ENCODE data around the gene PROX1. TPM values are rescaled to one million over a fixed set of nuclear protein-coding genes. Genes with fewer than 3 reads are reported as not detected.

Gene PROX1
- total RNA-seq, 1 experiment from 2014 or later = 3.8 TPM

GRCh38 chr1:213969958-213970555 lies 17.7 kb upstream of the PROX1 start (continued):
- no peak for TF ChIP-seq PREB (CRISPR knock-in tag; IDR thresholded peaks at IDR 0.05; ENCODE audit: borderline replicate concordance)
- no peak for TF ChIP-seq CBFB (CRISPR knock-in tag; IDR thresholded peaks at IDR 0.05; ENCODE audit: low read depth)

DNA sequence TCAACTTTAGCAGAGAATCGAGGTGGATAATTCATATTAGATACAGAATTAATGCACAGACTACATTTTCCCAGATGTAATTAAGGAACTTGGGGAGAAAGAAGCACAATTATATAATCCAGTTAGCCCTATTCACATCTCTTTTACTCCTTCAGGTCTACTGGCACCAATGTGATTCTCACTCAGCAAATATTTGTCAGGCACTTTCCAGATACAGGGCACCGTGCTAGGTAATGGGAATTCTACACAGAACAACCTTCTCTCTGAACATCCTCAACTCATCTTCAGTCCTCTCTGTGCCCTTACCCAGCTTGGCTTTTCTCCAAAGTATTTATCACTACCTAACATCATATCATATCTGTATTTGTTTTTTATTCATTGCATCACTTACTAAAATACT lies 15.6 kb upstream of the PROX1 start:
- Mint-ChIP-seq H3K4me3 (no peak overlapping the region), H3K9me3 (no peaks in the 10 kb centered on the region), H3K27ac (no peak overlapping the region), H3K36me3 (no peaks in the 10 kb centered on the region), H3K27me3 (ENCODE audit: low read depth) (peaks cover 21% of the 10 kb centered on the region), H3K4me1 (peaks cover 4% of the 10 kb centered on the region)
- DNase-seq (ENCODE audit: low spot score) (no peak), ATAC-seq (no peak)
- TF ChIP-seq NFE2L1 (CRISPR knock-in tag; IDR thresholded peaks at IDR 0.05) = no peak
- no peak for TF ChIP-seq NR3C1 (CRISPR knock-in tag; conservative IDR thresholded peaks at IDR 0.05; ENCODE audit: low read depth)
- no peak for TF ChIP-seq ATF2 (CRISPR knock-in tag; IDR thresholded peaks at IDR 0.05; ENCODE audit: borderline replicate concordance, low read depth)
- TF ChIP-seq ZNF317 (CRISPR knock-in tag; IDR thresholded peaks at IDR 0.05; ENCODE audit: borderline replicate concordance, low read depth) = no peak
- no peak for TF ChIP-seq ZNF532 (CRISPR knock-in tag; IDR thresholded peaks at IDR 0.05; ENCODE audit: borderline replicate concordance)
- TF ChIP-seq, protein P1, sequence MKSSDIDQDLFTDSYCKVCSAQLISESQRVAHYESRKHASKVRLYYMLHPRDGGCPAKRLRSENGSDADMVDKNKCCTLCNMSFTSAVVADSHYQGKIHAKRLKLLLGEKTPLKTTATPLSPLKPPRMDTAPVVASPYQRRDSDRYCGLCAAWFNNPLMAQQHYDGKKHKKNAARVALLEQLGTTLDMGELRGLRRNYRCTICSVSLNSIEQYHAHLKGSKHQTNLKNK (CRISPR knock-in tag; IDR thresholded peaks at IDR 0.05) = no peak
- ChIA-PET POLR2A (no interaction called here), CTCF (no interaction called here)

DNA sequence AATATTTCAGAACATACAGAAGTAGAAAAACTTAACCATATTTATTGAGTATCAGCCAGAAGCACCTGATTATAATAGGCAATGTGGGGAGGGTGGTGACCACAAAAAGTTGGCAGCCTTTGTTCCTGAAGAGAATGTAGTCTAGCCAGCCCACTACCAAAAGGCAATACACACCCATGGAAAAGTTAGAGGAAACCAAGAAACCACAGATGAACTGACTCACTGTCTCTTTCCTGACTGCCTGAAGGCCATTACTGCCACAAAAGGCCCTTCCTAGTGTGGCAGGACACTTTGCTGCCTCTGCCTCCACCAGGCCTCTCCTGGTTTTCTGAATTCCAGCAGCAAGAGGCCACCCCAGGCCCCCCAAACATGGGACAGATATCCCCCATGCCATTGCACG lies 14.6 kb upstream of the PROX1 start:
- ChIA-PET CTCF (no interaction called here), POLR2A (no interaction called here)
- Mint-ChIP-seq H3K4me1 (peaks cover 14% of the 10 kb centered on the region), H3K36me3 (no peaks in the 10 kb centered on the region), H3K27me3 (ENCODE audit: low read depth) (peaks cover 31% of the 10 kb centered on the region), H3K27ac (no peak overlapping the region), H3K4me3 (no peak overlapping the region), H3K9me3 (no peaks in the 10 kb centered on the region)
- DNase-seq (ENCODE audit: low spot score) (no peak), ATAC-seq (no peak)
- TF ChIP-seq CBFB (CRISPR knock-in tag; IDR thresholded peaks at IDR 0.05; ENCODE audit: low read depth) = no peak
- TF ChIP-seq IRF2 (CRISPR knock-in tag; IDR thresholded peaks at IDR 0.05; ENCODE audit: borderline replicate concordance, low read depth) = no peak
- no peak for TF ChIP-seq NR1H2 (CRISPR knock-in tag; IDR thresholded peaks at IDR 0.05)
- no peak for TF ChIP-seq ZNF317 (CRISPR knock-in tag; IDR thresholded peaks at IDR 0.05; ENCODE audit: borderline replicate concordance, low read depth)
- no peak for TF ChIP-seq SP1 (CRISPR knock-in tag; conservative IDR thresholded peaks at IDR 0.05)
- TF ChIP-seq GABPB1 (CRISPR knock-in tag; IDR thresholded peaks at IDR 0.05) = no peak
- no peak for TF ChIP-seq ZNF121 (CRISPR knock-in tag; IDR thresholded peaks at IDR 0.05)
- no peak for TF ChIP-seq ESRRA (CRISPR knock-in tag; IDR thresholded peaks at IDR 0.05; ENCODE audit: borderline replicate concordance)
- no peak for TF ChIP-seq ARID4B (CRISPR knock-in tag; IDR thresholded peaks at IDR 0.05; ENCODE audit: borderline replicate concordance)
- TF ChIP-seq, protein P2, sequence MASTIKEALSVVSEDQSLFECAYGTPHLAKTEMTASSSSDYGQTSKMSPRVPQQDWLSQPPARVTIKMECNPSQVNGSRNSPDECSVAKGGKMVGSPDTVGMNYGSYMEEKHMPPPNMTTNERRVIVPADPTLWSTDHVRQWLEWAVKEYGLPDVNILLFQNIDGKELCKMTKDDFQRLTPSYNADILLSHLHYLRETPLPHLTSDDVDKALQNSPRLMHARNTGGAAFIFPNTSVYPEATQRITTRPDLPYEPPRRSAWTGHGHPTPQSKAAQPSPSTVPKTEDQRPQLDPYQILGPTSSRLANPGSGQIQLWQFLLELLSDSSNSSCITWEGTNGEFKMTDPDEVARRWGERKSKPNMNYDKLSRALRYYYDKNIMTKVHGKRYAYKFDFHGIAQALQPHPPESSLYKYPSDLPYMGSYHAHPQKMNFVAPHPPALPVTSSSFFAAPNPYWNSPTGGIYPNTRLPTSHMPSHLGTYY (CRISPR knock-in tag; IDR thresholded peaks at IDR 0.05) = no peak
- TF ChIP-seq FOXK1 (CRISPR knock-in tag; IDR thresholded peaks at IDR 0.05) = no peak

Data from WTC11 (cell line).